GM12891 (cell line): ENCODE results near the gene BHLHE40.

ENCODE experiments used
- POLR2A ChIP-seq: IDR thresholded peaks from 2 replicates; pipeline ENCODE4 v1.6.1; 2011; ENCODE audit warnings: low read depth, low read length, control low read depth
- POLR2AphosphoS5 ChIP-seq: IDR thresholded peaks from 2 replicates; pipeline ENCODE4 v1.6.1; 2011; ENCODE audit warnings: low read depth, low read length, control low read depth
- SPI1 ChIP-seq: IDR thresholded peaks from 2 replicates; pipeline ENCODE4 v1.6.1; 2011; ENCODE audit warnings: low read depth, low read length, control low read depth
- TAF1 ChIP-seq: IDR thresholded peaks from 2 replicates; pipeline ENCODE4 v1.6.1; 2011; ENCODE audit warnings: low read depth, low read length, control low read depth

DNA sequence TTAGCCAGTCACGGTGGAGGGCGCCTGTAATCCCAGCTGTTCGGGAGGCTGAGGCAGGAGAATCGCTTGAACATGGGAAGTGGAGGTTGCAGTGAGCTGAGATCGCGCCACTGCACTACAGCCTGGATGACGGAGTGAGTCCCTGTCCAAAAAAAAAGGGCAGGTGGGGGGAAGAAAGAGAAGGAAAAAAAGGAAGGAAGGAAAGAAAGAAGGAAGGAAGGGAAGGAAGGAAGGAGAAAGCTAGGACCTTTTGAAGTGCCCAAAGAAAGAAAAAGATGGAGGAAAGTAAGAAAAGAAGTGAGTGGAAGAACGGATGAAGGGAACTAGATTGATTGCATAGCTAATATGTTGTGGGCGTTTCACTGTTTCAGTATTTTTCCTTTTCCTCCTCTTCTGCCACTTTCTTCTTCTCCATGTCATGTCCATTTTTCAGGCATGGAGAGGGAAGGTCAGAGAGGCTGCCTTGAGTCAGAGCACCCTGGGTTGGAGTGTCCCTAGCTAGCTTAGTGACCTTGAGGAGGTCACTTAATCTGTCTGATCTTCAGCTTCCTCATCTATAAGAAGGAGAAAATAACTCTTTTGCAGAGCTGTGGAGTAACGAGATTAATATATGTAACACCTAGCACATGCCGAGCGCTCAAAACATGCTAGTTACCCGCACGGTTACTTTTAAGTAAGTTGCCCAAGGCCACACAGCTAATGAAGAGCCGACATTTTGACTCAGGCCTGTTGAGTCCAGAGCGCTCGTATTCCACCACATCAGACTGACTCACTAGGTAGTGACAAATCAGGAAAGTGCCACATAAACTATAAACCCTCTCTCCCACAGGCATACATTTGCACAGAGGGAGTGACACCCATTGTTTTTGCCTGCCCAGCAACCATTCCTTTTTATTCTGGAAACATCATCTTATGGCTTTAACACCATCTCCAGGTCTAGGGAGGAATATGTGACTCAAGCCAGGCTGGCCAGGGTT, 42.2 kb downstream of the BHLHE40 start:
- TF ChIP-seq TAF1: no peak
- TF ChIP-seq POLR2A: no peak
- no peak for TF ChIP-seq POLR2AphosphoS5
- TF ChIP-seq SPI1: no peak
